A673 (cell line): ENCODE results near the gene CACNA2D3. TPM values are rescaled to one million over a fixed set of nuclear protein-coding genes. Genes with fewer than 3 reads are reported as not detected.

Source experiments
- BruUV-seq: library from RNA; stranded (reverse); fragments of 400-500 nt; replicated peaks from 2 replicates; lab custom pipeline; 2021; lab: Mats Ljungman, UMichigan
- CTCF ChIA-PET: fragments of 300-600 bp; sonication (Branson Sonifier 250); formaldehyde crosslinking; loops from one replicate; lab custom pipeline; 2022; ENCODE audit warnings: antibody characterized with exemption; lab: Charles Lee
- POLR2A ChIA-PET: fragments of 300-600 bp; sonication (Branson Sonifier 250); formaldehyde crosslinking; loops from one replicate; lab custom pipeline; 2022; ENCODE audit warnings: antibody characterized with exemption; ENCODE audit not compliant: low non-redundant PET; lab: Charles Lee
- DNase-seq: peaks from one replicate; pipeline ENCODE4 v3.0.0-alpha.2; 2015; ENCODE audit warnings: low spot score
- H3K27ac ChIP-seq: fragments of 200-600 bp; sonication (generic); 2 replicates; pipeline ENCODE4 v1.5.1; 2016; ENCODE audit warnings: mixed run types, low read depth, mild to moderate bottlenecking, mixed read lengths, antibody characterized with exemption, low read length; ENCODE audit not compliant: poor library complexity, severe bottlenecking
- H3K27me3 ChIP-seq: fragments of 200-600 bp; sonication (generic); replicated peaks from 2 replicates; pipeline ENCODE4 v1.6.1; 2017; ENCODE audit warnings: mixed run types, low read depth, mild to moderate bottlenecking, mixed read lengths, antibody characterized with exemption, low read length; ENCODE audit not compliant: insufficient read depth, poor library complexity
- H3K36me3 ChIP-seq: fragments of 200-600 bp; sonication (generic); 2 replicates; pipeline ENCODE4 v1.6.1; 2016; ENCODE audit warnings: mixed run types, mild to moderate bottlenecking, mixed read lengths, antibody characterized with exemption, low read length; ENCODE audit not compliant: insufficient read depth, poor library complexity, severe bottlenecking
- H3K4me1 ChIP-seq: fragments of 200-600 bp; sonication (generic); 2 replicates; pipeline ENCODE4 v1.6.1; 2017; ENCODE audit warnings: mixed run types, mild to moderate bottlenecking, mixed read lengths, antibody characterized with exemption, low read length; ENCODE audit not compliant: insufficient read depth, poor library complexity, severe bottlenecking
- H3K4me3 ChIP-seq: fragments of 200-600 bp; sonication (generic); 2 replicates; pipeline ENCODE4 v1.5.1; 2016; ENCODE audit warnings: low read depth, mixed run types, mild to moderate bottlenecking, mixed read lengths, low read length; ENCODE audit not compliant: poor library complexity, severe bottlenecking
- H3K9me3 ChIP-seq: fragments of 200-600 bp; sonication (generic); 2 replicates; pipeline ENCODE4 v1.6.1; 2016; ENCODE audit warnings: mixed run types, low read depth, mild to moderate bottlenecking, mixed read lengths, antibody characterized with exemption, low read length; ENCODE audit not compliant: poor library complexity, severe bottlenecking
- EZH2 ChIP-seq: fragments of 200-600 bp; sonication (generic); IDR thresholded peaks from 2 replicates; pipeline ENCODE4 v1.6.1; 2017; ENCODE audit warnings: borderline replicate concordance, low read depth, mild to moderate bottlenecking, mixed read lengths, antibody characterized with exemption, low read length; ENCODE audit not compliant: poor library complexity, severe bottlenecking
- intact Hi-C: fragments of 100-400 bp; cut with micrococcal nuclease; formaldehyde crosslinking; loops from one replicate; pipeline ENCODE4 v1.10.0; 2022; ENCODE audit not compliant: unreplicated experiment
- total RNA-seq: library from RNA; stranded (reverse); gene quantifications from 2 replicates; pipeline ENCODE4 v1.2.3, GENCODE V29; 2021
- TF ChIP-seq, protein P1 (sequence below): fragments of 300-800, 200-600 bp; sonication (generic); conservative IDR thresholded peaks from 2 replicates; pipeline ENCODE4 v1.5.1; 2017; ENCODE audit warnings: low read depth, mild to moderate bottlenecking, antibody characterized with exemption, low read length, moderate library complexity, mixed read lengths

The CACNA2D3 gene
- total RNA-seq, 1 experiment from 2014 or later = not detected

- POLR2A ChIA-PET = no interaction called here
- TF ChIP-seq, protein P1, sequence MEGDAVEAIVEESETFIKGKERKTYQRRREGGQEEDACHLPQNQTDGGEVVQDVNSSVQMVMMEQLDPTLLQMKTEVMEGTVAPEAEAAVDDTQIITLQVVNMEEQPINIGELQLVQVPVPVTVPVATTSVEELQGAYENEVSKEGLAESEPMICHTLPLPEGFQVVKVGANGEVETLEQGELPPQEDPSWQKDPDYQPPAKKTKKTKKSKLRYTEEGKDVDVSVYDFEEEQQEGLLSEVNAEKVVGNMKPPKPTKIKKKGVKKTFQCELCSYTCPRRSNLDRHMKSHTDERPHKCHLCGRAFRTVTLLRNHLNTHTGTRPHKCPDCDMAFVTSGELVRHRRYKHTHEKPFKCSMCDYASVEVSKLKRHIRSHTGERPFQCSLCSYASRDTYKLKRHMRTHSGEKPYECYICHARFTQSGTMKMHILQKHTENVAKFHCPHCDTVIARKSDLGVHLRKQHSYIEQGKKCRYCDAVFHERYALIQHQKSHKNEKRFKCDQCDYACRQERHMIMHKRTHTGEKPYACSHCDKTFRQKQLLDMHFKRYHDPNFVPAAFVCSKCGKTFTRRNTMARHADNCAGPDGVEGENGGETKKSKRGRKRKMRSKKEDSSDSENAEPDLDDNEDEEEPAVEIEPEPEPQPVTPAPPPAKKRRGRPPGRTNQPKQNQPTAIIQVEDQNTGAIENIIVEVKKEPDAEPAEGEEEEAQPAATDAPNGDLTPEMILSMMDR = no peak
- TF ChIP-seq EZH2 = no peak
- Histone ChIP-seq H3K4me1 (no peaks in the 10 kb centered on the region), H3K27me3 (no peaks in the 10 kb centered on the region), H3K9me3 (no peaks in the 10 kb centered on the region), H3K36me3 (no peaks in the 10 kb centered on the region), H3K4me3 (no peak overlapping the region), H3K27ac (no peak overlapping the region)
- intact Hi-C loops = no loop called here
- CTCF ChIA-PET = no interaction called here
- no TSS peak for BruUV-seq
- DNase-seq = no peak
Observed at GRCh38 chr3:54917174-54917573, 794.8 kb downstream of the CACNA2D3 start.

GRCh38 chr3:54917862-54918261 lies 795.5 kb downstream of the CACNA2D3 start:
- Histone ChIP-seq H3K4me3 (no peak overlapping the region), H3K27ac (no peak overlapping the region), H3K9me3 (no peaks in the 10 kb centered on the region), H3K36me3 (no peaks in the 10 kb centered on the region), H3K4me1 (no peaks in the 10 kb centered on the region), H3K27me3 (no peaks in the 10 kb centered on the region)
- TF ChIP-seq, protein P1 = no peak
- TF ChIP-seq EZH2 = no peak
- intact Hi-C loops = no loop called here
- no peak for DNase-seq
- CTCF ChIA-PET = no interaction called here
- POLR2A ChIA-PET = no interaction called here
- no TSS peak for BruUV-seq

- no TSS peak for BruUV-seq
- Histone ChIP-seq H3K4me1 (no peaks in the 10 kb centered on the region), H3K4me3 (no peak overlapping the region), H3K9me3 (no peaks in the 10 kb centered on the region), H3K36me3 (no peaks in the 10 kb centered on the region), H3K27me3 (no peaks in the 10 kb centered on the region), H3K27ac (no peak overlapping the region)
- ChIA-PET POLR2A (no interaction called here), CTCF (no interaction called here)
- DNase-seq = no peak
- TF ChIP-seq, protein P1 = no peak
- TF ChIP-seq EZH2 = no peak
- intact Hi-C loops = no loop called here
Observed at GRCh38 chr3:54918516-54918915, 796.2 kb downstream of the CACNA2D3 start.
